GM18951 (cell line): Measurements from ENCODE around the gene MORN4.

Source experiments
- POLR2A ChIP-seq: IDR thresholded peaks from 4 replicates; pipeline ENCODE4 v1.6.1; 2011; ENCODE audit warnings: mild to moderate bottlenecking; ENCODE audit not compliant: insufficient read length, insufficient read depth; ENCODE audit errors: extremely low read depth
- in situ Hi-C: fragments of 300-500 bp; cut with MboI; formaldehyde crosslinking; loops from one replicate; pipeline ENCODE4 v1.12.0; 2022; ENCODE audit warnings: low sequenced_read_pairs, mixed read lengths, inconsistent platforms; ENCODE audit not compliant: unreplicated experiment

Gene MORN4

DNA sequence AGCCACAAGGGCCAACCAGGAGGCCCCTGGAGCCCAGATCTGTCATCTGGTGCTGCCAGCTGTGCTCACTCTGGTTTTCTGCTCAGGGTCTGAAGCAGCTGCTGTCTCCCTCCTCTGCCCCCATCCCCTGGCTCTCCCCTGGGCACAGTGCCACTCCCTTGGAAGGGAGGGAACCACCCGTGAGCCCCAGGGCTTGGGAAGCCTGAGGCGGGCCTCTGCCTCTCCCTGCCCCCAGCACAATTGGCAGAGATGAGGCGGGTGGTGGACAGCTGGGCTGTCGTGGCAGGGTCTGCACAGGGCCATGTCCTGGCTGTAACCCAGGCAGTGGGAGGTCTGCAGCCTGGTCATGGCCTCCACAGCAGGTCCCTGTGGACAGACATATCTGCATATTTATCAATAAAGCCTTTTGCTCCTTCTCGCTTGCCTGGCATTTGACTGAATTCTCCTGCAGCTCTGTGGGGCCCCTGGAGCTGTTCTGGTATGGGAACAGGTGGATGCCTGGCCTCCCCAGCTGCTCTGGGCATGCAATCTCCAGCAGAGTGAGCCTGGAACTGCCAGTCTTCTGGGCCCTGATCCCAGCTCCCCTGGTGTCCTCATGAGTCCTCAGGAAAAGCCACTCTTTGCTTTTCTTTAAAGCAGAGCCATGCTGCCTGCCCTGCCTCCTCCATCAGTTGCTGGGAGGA lies 62.4 kb downstream of the MORN4 start:
- in situ Hi-C loops = no loop called here
- TF ChIP-seq POLR2A = no peak

DNA sequence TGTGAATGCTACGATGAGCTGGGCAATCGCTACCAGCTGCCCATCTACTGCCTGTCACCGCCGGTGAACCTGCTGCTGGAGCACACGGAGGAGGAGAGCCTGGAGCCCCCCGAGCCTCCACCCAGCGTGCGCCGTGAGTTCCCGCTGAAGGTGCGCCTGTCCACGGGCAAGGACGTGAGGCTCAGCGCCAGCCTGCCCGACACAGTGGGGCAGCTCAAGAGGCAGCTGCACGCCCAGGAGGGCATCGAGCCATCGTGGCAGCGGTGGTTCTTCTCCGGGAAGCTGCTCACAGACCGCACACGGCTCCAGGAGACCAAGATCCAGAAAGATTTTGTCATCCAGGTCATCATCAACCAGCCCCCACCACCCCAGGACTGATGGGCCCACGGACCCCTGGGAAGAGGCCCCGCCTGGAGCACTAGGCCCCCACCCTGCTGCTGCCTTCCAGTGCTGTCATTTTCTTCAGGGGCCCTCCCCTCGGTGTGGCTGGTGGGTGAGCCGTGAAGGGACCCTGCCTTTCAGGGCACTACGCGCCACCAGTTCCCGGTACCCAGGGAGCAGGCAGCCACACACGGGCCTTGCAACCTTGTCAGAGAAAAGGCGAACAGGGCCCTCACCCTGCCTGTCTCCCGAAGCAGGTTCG lies 63.0 kb downstream of the MORN4 start:
- in situ Hi-C loops = no loop called here

GRCh38 chr10:97567891-97568290 lies 65.4 kb downstream of the MORN4 start:
- in situ Hi-C loops = no loop called here
- TF ChIP-seq POLR2A = no peak

More for the DNA sequence above, 63.0 kb downstream of the MORN4 start:
- no peak for TF ChIP-seq POLR2A

DNA sequence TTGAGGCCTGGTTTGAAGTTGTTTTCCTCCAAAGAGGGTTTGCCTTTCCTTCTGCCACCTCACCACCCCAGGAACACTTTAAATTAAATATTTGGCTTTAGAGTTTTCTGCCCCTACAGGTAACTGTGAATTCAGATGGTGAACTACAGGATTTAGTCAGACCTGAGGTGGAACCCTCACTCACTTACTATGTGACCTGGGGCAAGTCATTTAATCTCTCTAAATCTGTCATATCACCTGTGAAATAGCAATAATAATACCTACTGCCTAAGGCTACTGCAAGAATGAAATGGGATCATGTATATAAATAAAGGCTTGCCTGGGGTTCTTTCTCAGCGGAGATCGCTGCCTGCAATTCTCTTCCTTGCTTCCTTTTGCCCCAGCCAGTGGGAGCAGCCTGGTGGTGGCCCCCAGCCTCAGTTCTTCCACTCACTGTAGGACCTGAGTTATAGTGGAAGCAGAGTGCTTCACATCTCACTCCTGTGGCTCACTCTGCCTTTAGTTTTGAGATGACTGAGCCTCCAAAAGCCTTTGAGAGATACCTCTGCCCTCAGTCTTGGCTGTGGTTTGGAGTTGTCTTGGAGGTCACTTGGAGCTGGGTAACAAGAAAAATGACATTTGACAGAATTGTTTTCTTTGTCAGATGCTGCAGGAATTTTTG lies 66.8 kb downstream of the MORN4 start:
- no peak for TF ChIP-seq POLR2A
- in situ Hi-C loops = no loop called here

DNA sequence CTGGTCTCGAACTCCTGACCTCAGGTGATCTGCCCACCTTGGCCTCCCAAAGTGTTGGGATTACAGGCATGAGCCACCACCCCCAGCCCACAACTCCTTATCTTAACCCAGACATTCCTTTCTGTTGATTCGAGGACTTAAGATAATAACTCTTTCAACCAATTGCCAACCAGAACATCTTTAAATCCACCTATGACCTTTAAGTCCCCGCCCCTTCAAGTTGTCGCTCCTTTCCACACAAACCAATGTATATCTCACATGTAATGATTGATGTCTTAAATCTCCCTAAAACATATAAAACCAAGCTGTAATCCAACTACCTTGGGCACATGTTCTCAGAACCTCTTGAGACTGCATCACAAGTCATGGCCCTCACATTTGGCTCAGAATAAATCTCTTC lies 68.5 kb downstream of the MORN4 start:
- no peak for TF ChIP-seq POLR2A
- in situ Hi-C loops = no loop called here
